Activated CD4-positive, alpha-beta T cell treated with anti-CD3 and anti-CD28 coated beads for 1 hour (primary cell): ENCODE measurements around the gene MYL12B.
A peak's percentile ranks its signal among the peaks of the same experiment; 100 is the strongest.
"Not testable (repeated sequence)": the region's sequence is repeated elsewhere in the genome, so short reads cannot be mapped to it uniquely, and the experiment has no call there.

Experiments
- DNase-seq: peaks from one replicate; pipeline ENCODE4 v3.0.0-alpha.2; 2020

The MYL12B gene

DNA sequence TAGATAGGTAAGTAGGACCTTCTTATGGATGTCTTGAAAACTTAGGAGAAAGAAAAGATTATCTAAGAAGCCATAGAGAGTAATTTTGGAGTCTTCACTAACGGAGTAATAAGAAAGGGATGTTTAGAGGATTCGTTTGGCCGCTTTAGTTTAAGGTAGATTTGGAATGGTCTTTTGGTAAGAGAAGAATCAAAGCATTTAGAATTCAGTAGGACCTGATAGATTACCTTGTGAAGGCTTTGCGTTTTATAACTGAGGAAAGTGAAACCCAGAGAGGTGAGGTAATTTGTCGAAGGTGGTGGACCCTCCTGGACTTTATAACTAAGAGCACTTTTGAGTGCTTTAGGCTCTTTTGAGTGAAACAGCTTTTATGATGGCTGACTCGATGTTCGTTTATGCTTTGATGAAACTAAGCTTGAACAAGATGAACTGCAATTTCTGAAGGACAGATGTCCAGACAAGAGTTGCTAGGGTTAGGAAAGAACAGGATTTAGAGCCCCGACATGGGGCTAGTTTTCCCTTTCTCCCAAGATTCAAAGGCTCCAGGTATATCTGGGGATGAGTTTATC is 1.3 kb downstream of the MYL12B start:
- no peak for DNase-seq

DNA sequence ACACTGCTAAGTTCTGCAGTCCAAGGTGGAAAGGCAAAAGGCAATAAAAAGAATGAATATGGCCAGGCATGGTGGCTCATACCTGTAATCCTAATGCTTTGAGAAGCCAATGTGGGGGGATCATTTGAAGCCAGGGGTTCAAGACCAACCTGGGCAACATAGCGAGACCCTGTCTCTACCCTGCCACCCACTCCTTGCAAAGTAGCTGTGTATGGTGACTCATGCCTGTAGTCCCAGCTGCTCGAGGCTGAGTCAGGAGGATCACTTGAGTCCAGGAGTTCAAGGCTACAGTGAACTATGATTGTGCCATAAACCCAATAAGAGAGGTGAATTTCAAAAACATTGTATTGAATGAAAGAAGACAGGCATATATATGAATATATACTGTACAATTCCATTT is 2.4 kb downstream of the MYL12B start:
- no peak for DNase-seq

DNA sequence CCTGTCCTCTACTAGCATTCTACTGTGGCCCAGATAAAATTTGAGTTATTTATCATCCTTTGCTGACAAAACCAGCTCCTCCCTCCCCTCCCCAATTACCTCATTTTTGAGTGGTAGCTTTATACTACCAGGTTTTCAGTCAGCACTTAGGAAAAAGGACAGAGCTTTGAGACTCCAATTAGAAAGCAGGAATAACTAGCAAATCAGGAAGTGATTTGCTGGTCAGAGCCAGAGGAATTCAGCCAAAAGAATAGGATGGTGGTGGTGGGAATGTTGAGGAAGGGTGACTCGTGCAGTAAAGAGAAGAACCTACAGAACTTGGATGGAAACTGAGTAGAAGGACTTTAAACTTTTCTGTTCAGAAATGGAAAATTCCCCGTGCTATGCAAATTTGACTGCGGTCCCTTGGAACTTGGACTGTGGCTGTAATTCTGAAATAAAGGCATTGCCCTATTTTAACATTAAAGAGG is 3.7 kb downstream of the MYL12B start:
- DNase-seq = no peak

DNA sequence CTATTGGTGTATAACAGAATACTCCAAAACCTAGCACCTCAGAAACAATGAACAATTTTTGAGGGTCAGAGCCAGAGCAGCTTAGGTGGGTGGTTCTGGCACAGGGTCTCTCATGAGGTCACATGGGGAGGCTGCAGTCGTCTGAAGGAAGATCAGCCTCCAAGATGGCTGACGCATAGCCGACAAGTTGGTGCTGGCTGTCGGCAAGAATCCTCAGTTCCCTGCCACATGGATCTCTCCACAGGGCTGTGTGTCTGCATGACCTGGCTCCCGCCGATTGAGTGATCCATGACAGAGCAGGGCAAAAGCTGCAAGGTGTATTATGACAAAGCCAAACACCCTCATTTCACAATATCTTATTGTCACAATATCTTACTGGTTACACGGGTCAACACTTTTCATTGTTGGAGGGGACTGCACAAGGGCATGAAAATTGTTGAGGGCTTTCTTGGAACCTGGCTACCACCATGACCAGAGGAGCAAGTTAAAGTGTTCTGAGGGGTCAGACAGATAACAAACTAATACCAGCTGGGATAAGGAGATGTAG is 4.2 kb downstream of the MYL12B start:
- no peak for DNase-seq

DNA sequence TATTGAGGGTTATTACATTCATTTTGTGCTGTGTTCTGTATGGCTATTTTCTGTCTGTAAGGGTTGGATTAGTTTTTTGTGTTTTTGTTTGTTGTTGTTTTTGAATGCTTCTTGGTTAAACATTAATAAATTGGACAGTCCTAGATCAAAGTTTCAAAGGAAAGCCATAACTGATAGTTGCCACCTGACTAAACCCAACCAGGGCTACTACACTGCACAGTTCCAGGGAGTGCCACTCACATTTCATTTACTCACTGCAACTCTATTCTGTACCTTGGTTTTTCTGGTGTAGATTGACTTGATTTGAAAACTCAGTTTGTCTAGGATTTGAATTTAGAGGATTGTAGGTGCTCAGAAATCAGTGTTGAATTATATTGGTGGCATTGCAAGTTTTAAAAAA is 6.4 kb downstream of the MYL12B start:
- no peak for DNase-seq

DNA sequence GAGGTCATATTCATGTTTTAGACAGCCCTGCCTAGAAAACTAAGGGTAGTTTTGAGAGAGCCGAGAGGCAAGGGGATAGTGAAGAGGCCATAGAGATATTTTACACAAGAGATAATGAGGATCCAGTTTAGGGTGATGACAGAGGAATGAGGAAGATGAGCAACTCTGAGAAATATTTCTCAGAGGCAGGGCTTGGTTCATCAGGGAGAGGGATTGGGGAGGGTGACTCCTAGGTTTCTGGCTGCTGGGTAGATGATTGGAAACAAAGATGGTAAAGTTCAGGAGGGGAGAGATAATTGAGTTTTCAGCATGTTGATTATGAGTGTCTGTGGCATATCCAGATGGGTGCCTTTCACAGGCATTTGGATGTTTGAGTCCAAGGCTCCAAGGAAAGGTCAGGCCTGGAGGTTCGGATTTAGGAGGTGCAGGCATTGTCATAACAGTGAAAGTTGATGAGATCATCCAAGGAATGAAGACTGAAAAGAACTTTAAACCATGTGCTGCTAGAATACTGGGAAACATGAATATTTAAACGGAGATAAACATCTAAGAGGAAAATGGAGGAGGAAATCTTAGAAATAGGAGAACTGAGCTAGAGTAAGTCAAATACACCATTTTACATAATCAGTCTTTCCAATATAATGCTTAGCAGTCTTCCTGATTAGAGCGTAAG is 7.4 kb downstream of the MYL12B start:
- no peak for DNase-seq

DNA sequence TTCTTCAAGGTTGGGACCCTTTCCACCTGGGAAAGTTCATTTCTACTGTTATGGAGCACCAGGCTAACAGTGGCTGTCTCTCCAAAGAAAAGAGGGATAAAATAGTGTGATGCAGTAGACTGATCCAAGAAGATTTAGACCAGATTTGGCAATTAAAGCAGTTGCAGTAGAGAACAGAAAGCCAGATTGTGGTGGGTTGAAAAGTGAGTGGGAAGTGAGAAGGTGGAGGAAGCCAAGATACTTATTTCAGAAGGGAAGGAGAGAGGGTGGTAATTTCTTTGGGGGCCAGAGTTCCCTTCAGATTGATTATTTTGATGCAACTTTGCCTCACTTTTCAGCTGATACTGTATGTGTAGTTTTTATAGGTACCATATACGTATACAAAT is 8.0 kb downstream of the MYL12B start:
- no peak for DNase-seq

DNA sequence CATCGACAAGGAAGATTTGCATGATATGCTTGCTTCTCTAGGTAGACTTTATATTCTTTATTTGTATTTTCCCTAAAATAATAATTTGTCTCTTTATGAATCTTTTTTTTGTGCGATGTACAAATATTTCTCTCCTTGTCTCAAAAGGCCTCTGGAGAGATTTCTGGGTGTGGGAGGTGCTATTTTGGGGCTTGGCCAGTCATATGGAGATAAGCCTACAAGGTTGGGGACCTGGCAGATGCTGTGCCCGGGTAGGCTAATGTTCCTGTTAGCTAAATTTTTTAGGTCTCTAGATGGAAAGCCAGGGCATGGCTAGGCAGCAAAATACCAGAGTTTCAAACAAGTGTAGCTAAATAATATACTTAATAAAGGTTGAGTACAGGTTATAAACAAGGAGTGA is 11.1 kb downstream of the MYL12B start:
- DNase-seq = no peak

DNA sequence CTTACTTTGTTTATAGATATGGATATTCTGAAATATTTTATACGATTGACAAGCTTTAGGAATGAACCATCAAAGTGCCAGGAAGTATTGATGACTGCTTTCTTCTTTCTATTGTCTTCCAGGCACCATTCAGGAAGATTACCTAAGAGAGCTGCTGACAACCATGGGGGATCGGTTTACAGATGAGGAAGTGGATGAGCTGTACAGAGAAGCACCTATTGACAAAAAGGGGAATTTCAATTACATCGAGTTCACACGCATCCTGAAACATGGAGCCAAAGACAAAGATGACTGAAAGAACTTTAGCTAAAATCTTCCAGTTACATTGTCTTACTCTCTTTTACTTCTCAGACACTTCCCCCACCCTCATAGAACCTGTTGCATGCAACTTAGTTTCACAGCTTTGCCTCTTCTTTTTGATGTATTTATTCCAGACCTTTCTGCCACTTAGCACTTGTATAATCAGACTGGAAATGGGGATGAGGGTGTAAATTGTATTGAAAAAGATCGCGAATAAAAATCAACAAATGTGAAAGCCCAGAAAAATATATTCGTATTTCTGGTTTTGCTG is 15.8 kb downstream of the MYL12B start:
- DNase-seq = not testable (repeated sequence)

DNA sequence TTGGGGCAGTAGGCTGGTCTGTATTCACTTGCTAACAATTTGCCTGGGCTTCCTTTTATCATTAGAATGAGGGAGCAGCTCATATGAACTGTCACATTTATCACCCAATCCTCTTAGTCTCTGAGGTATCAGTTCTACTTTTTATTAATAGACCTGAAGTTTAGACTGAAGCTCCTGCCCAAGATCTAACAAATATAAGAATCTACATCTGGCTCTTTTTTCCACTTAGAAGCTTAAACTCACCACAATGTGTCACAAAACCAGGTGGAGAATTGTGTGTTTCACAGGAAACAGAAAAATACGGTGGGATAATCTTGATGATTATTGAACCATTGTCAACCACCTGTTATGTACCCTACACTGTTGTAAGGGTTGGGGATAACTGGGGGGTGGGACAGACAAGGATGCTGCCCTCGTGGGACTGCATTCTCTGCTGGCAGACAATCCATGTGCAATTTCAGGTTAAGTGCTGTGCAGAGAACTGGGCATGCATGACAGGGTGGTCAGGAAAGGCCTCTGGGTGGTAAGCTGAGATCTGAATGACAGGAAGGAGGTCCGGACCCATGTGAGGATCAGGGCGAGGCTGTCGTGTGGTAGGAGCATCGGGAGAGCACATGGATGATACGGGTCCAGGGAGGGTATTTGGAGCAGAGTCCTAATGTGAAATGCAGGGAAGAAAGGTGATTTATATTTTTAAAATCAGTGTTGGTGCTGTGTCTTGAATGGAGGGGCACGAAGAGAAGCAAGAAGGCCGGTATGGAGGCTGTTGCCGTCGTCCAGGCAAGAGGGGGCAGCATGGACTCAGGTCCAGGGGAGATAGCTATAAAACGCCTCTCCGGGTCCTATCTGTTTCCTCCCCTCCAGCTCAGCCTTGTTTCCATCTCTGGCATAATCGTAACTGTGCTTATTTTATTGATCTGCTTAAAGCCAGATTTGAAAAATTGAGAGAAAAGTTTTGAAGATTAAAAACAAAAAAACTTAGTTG is 17.6 kb downstream of the MYL12B start:
- no peak for DNase-seq

DNA sequence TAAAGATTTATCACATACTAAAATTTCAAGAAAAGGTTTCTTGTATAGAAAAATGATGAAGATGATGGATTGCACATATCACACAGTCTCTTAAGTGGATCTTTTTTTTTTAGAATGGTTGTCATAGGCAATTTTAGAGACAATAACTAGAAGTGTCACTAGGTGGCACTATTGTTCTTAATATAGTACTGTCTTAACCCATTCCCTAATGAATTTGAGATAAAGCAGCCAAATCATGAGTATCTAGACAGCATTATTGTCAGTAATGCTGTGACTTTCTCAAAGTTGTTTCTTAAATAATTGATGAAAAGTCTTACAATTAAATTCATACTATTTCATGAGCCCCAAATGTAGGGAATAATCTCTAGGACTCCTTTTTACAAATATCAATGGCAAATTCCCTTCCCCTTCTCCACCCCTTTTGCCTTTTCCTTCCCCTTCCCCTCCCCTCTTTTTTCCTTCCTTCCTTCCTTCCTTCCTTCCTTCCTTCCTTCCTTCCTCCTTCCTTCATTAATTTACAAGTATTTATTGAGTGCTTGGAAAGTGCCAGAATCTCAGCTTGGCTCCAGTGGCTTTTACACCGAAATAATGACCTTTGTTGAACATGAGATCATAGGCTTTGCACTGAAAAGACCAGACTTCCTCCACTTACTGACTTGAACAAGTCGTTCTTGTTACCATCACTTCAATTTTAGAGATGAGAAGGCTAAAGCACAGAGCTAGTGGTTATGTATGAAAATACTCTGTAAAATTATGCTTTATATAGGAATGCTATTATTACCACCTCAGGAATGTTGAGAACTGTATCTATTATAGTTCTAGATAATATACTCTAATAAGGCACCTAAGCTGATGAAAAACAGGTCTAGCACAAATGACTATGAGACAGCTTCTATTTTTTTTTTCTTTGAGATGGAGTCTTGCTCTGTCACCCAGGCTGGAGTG is 19.8 kb downstream of the MYL12B start:
- no peak for DNase-seq

DNA sequence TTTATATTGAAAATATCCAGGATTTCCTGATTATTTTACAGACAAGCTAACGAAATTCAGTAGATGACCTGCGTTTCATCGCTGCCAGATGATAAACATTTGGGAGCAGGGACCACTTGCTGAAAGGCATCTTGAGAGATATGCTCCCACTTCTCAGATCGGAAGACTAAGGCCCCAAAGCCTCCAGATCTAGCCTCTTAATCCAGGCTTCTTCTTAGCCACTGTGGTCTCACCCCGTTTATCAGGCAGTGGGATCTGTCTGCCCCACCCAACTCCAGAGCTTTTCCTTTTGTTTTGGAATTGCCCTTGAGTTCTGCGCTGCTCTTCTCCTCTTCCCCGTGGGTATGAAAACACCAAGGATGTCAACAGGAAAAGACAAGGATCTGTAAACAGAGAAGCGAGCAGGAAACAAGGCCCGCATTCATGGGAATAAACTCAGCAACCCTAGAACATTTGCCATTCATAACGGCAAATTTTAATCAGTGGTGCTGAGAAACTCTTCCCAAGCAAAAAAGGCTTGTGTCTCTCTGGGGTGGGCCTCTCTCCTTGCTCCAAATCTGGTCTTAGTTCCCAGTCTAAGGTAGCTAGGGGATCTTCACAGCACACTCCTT is 21.4 kb downstream of the MYL12B start:
- no peak for DNase-seq

DNA sequence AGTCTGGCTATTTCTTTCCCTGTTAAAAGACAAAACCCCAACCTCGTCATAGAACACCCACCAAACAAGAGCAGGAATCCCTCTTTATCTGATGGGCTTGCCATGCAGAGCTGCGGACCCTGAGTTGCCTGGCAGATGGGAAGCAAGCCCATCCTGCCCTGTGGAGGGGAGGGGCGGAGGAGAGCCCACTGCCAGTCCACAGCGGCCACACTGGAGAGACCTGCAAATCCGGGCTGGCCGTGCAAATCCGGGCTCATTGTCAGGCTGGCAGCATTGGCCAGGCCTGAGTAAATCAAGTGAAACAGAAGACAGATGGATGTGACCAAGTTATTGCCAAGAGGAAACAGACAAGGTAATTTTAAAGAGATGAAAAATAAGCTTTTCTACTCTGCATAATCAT is 22.0 kb downstream of the MYL12B start:
- no peak for DNase-seq

DNA sequence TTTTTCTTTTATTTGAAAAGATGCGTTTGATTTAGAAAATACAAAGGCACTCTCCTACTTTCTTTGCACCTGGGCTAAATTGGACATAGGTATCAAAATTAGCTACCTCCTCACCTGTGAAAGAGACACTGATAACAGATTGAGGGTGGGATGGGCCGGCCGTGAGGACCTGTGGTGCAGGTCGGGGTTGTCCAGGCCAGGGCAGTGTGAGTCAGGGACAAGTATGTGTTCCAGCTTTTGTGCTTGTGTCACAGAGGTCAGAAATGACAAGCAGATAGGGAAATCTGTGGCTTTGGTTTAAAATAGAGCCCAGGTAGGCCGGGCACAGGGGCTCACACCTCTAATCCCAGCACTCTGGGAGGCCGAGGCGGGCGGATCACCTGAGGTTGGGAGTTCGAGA is 22.6 kb downstream of the MYL12B start:
- DNase-seq = no peak

DNA sequence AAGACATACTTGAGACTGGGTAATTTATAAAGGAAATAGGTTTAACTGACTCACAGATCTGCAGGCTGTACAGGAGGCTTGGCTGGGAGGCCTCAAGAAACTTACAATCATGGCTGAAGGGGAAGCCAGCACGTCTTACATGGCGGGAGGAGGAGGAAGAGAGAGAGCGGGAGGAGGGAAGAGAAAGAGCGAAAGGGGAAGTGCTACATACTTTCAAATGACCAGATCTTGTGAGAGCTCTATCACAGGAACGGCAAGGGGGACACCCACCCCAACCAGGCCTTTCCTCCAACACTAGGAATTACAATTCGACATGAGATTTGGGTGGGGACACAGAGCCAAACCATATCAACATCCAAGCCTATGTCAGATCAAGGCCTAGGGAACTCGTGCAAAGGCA is 24.2 kb downstream of the MYL12B start:
- DNase-seq = no peak

DNA sequence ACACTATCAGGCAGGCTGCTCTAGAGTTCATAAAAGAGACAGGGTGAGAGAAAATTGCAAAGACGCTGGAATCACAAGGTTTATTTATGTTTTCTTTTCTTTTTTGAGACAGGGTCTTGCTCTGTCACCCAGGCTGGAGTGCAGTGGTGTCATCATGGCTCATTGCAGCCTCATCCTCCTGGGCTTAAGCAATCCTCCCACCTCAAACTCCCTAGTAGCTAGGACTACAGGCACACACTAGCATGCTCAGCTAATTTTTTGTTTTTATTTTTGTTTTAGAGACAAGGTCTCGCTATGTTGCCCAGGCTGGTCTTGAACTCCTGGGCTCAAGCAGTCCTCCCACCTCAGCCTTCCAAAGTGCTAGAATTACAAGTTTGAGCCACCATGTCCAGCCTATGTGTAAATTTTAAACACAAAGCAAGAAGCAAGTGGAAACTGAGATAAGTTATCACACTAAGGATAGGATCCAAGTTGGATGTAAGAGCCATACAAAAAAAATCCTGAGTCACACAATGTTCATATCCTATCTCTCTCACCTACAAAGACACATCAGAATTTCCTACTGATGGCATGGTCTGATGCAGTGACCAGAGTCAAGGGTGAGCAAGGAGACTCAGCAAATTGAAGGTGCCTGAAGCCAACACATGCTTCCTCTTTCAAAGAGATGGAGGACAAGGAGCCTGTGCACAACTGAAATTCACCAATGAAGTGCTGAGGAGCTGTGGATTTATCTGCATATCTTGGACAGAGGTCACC is 31.4 kb downstream of the MYL12B start:
- DNase-seq = no peak

DNA sequence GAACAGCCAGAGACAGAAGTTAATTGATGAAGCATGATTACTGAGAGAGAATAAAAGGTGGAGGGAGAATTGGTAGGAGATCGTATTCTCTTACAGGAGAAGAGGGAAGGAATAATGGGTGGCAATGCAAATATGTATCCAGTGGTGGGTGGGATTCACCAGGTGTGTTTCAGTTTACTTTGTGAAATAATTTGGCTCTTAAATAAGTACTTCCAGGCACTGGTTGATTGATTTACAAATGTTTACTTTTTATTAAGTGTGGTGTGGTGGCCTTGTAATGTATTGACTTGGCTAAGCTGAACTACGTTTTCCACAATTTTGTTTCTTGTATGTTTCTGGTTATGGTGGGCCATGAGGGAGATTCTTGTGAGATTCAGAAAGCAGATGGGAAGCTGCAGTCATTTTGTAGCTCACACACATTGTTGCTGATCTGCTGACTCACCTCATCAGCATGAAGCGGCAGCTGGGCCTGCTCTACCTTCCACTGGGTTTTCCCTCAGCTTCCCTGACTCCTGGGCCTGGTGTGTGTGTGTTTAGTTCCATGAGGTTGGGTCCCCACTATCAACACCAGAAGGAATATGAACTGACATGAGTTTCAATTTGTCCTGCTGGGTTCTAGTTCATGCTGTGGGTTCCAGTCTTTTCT is 32.6 kb downstream of the MYL12B start:
- DNase-seq = no peak

DNA sequence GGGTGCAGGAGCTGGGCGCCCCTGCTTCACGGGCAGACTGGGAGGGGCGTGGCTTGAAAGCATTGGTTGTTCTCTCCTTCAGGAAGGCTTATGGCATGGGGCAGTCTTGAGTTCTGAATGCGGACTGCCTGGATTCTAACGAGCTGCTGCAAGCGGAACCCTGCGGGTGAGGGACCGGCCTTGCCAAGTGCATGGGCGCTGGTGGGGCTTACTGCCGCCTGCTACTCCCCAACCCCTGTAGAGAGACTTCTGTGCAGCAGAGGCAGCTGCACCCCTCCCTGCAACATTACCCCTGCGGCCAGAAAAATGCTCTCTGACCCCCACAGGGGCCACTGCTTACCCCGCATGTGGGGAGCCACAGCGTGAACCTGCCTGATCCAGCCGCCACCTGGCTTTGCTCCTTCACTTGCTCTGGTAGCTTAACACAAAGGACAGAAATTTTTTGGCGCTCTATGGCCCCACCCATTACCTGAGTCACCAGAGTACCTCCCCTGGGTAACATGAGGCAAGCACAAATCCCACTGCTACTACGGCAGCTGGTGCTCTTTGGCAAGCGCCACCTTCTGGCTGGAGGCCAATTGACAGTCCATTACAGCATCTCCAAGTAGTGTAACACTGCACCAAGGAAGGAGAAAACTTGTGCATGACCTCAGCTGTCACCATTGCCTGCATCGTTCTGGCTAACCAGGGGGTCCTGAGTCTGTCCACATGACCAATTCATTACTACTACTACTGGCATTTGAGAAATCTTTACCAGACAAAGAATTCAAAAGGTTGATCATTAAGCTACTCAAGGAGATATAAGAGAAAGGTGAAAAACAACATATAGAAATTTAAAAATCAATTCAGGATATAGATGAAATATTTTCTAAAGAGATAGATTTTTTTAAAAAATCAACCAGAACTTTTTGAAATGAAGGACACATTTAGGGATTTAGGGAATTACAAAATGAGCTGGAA is 35.4 kb downstream of the MYL12B start:
- peak; percentile 88 for DNase-seq

DNA sequence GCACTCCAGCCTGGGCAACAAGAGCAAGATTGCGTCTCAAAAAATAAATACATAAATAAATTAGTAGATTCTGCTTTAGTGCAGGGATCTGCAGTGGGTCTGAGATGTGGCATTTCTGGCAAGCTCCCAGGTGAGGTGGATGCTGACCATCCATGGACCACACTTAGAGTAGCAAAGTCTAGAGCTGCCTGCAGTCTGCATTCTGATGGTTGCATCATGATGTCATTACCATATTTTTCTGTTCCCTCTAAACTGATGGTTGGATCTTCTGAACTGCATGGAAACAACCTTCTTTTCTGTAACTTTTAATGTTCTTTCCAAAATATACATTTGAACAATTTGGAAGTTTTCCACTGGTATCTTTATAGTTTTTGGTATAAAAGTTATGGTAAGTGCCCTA is 42.9 kb downstream of the MYL12B start:
- DNase-seq = no peak
